Measurements from ENCODE around the gene NCEH1. TPM values are rescaled to one million over a fixed set of nuclear protein-coding genes. Genes with fewer than 3 reads are reported as not detected.

The NCEH1 gene
- total and polyA plus RNA-seq, 10 of the 15 experiments (the other 5 are each of a cell fraction or from before 2014, with no cell fraction given) = 1.8 to 8.1 (median 4.5) TPM

DNA sequence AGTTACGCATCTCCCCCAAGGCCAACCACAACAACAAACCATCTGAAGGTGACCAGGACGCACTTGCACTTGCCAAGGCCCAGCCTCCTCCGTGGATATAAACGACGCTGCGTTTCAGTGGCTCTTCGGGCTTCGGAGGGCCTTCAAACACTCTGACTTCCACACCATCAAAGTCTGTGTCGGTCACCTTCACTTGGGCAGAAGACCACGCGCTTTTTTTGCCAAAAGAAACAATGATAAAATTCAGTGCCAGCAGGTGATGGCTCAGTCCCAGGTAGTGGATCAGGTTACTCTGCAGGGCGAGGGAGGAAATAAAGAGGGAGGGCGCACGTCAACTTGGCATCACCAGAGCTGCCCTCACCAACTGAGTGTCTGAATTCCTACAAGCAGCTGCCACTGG, 63.0 kb downstream of the NCEH1 start:
- ChIA-PET RAD21 (ENCODE audit: unreplicated experiment) (no interaction called here), CTCF (interaction anchor here (1.2 kb wide), 1 partner anchor 27 kb away, joined by 3 read pairs; no protein-coding TSS in a partner anchor), POLR2A (no interaction called here), SMC1A (ENCODE audit: uncharacterized antibody, unreplicated experiment) (interaction anchor here (1.2 kb wide), 1 partner anchor 11 kb away, joined by 3 read pairs; no protein-coding TSS in a partner anchor)
- Histone ChIP-seq H3K79me2 (ENCODE audit: control insufficient read depth, insufficient read depth, low read length) (no peaks in the 10 kb centered on the region), H3K27me3 (replicated peaks in 1 of 2; ENCODE audit: control insufficient read depth in 2 of 2, insufficient read depth in 2 of 2, low read length in 1 of 2) (no peaks in the 10 kb centered on the region), H3K9me3 (replicated peaks; ENCODE audit: control insufficient read depth, insufficient read depth, low read length) (no peaks in the 10 kb centered on the region), H3K4me3 (no peak overlapping the region), H2AFZ (ENCODE audit: control insufficient read depth, low read depth, low read length) (no peak overlapping the region), H3K4me1 (ENCODE audit: control insufficient read depth, insufficient read depth, low read length) (no peaks in the 10 kb centered on the region), H3K9ac (ENCODE audit: control insufficient read depth, insufficient read depth, low read length) (no peak overlapping the region), H3K27ac (ENCODE audit: control insufficient read depth, insufficient read depth) (no peak overlapping the region), H4K20me1 (ENCODE audit: control insufficient read depth, insufficient read depth) (no peaks in the 10 kb centered on the region), H3K36me3 (ENCODE audit: control insufficient read depth in 2 of 2, insufficient read depth in 2 of 2, low read length in 1 of 2) (peaks cover 0 to 3% of the 10 kb centered on the region in 2 experiments; a peak in 2 of 4 replicates), H3K4me2 (ENCODE audit: control insufficient read depth, insufficient read depth) (no peak overlapping the region)
- intact Hi-C loops (cut with micrococcal nuclease; ENCODE audit: unreplicated experiment) = no loop called here
- 96% methylated on average over 13 of the region's 14 CpGs for WGBS (ENCODE audit: insufficient coverage, insufficient replicate concordance, low lambda C conversion rate, missing lambda C conversion rate)
- ATAC-seq (no peak), DNase-seq (ENCODE audit: low read depth, low spot score) (no peak), FAIRE-seq (no peak)
- BruUV-seq (replicated peaks) = no TSS peak
- in situ Hi-C loops (cut with MboI) = no loop called here
- TF ChIP-seq, protein P1, sequence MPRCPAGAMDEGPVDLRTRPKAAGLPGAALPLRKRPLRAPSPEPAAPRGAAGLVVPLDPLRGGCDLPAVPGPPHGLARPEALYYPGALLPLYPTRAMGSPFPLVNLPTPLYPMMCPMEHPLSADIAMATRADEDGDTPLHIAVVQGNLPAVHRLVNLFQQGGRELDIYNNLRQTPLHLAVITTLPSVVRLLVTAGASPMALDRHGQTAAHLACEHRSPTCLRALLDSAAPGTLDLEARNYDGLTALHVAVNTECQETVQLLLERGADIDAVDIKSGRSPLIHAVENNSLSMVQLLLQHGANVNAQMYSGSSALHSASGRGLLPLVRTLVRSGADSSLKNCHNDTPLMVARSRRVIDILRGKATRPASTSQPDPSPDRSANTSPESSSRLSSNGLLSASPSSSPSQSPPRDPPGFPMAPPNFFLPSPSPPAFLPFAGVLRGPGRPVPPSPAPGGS (IDR thresholded peaks at IDR 0.05; ENCODE audit: borderline replicate concordance, insufficient read depth, low read depth, low read length, poor library complexity, severe bottlenecking) = no peak
- TF ChIP-seq MYC (IDR thresholded peaks at IDR 0.05; ENCODE audit: insufficient read depth, insufficient read length, insufficient replicate concordance, low read length, severe bottlenecking) (no peak), YBX1 (IDR thresholded peaks at IDR 0.05) (no peak), TBL1XR1 (IDR thresholded peaks at IDR 0.05; ENCODE audit: low read depth, low read length) (no peak), NBN (IDR thresholded peaks at IDR 0.05) (no peak), RBBP5 (conservative IDR thresholded peaks at IDR 0.05) (no peak), MEF2A (IDR thresholded peaks at IDR 0.05; ENCODE audit: insufficient read depth, low read depth, low read length) (no peak), CUX1 (IDR thresholded peaks at IDR 0.05; ENCODE audit: insufficient replicate concordance, low read depth, low read length) (no peak), USF2 (IDR thresholded peaks at IDR 0.05; ENCODE audit: borderline replicate concordance, low read depth, low read length) (no peak), POLR2AphosphoS5 (IDR thresholded peaks at IDR 0.05; ENCODE audit: low read length) (no peak), ZNF207 (IDR thresholded peaks at IDR 0.05; ENCODE audit: borderline replicate concordance) (no peak)
- TF ChIP-seq, protein P2, sequence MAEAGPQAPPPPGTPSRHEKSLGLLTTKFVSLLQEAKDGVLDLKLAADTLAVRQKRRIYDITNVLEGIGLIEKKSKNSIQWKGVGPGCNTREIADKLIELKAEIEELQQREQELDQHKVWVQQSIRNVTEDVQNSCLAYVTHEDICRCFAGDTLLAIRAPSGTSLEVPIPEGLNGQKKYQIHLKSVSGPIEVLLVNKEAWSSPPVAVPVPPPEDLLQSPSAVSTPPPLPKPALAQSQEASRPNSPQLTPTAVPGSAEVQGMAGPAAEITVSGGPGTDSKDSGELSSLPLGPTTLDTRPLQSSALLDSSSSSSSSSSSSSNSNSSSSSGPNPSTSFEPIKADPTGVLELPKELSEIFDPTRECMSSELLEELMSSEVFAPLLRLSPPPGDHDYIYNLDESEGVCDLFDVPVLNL (IDR thresholded peaks at IDR 0.05; ENCODE audit: low read depth, low read length) = no peak
- TF ChIP-seq, protein P3, sequence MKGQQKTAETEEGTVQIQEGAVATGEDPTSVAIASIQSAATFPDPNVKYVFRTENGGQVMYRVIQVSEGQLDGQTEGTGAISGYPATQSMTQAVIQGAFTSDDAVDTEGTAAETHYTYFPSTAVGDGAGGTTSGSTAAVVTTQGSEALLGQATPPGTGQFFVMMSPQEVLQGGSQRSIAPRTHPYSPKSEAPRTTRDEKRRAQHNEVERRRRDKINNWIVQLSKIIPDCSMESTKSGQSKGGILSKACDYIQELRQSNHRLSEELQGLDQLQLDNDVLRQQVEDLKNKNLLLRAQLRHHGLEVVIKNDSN (IDR thresholded peaks at IDR 0.05; ENCODE audit: borderline replicate concordance, extremely low read length, insufficient read depth, low read depth, low read length) = no peak
